GM18951 (cell line): ENCODE results near the gene BHMT.

Source experiments
- POLR2A ChIP-seq: IDR thresholded peaks from 4 replicates; pipeline ENCODE4 v1.6.1; 2011; ENCODE audit warnings: mild to moderate bottlenecking; ENCODE audit not compliant: insufficient read length, insufficient read depth; ENCODE audit errors: extremely low read depth
- in situ Hi-C: fragments of 300-500 bp; cut with MboI; formaldehyde crosslinking; loops from one replicate; pipeline ENCODE4 v1.12.0; 2022; ENCODE audit warnings: low sequenced_read_pairs, mixed read lengths, inconsistent platforms; ENCODE audit not compliant: unreplicated experiment

The BHMT gene

GRCh38 chr5:79093762-79094161 lies 17.8 kb upstream of the BHMT start:
- in situ Hi-C loops, result no loop called here
- no peak for TF ChIP-seq POLR2A

- in situ Hi-C loops, result no loop called here
Observed at GRCh38 chr5:79105868-79106267, 5.7 kb upstream of the BHMT start.

GRCh38 chr5:79107020-79107796 lies 4.4 kb upstream of the BHMT start:
- no peak for TF ChIP-seq POLR2A
- in situ Hi-C loops, result no loop called here

More at GRCh38 chr5:79105868-79106267, 5.7 kb upstream of the BHMT start:
- TF ChIP-seq POLR2A, result no peak

GRCh38 chr5:79108086-79108485 lies 3.5 kb upstream of the BHMT start:
- no peak for TF ChIP-seq POLR2A
- in situ Hi-C loops, result no loop called here

GRCh38 chr5:79108792-79109191 lies 2.8 kb upstream of the BHMT start:
- TF ChIP-seq POLR2A, result no peak
- in situ Hi-C loops, result no loop called here

GRCh38 chr5:79109527-79110492 lies 1.8 kb upstream of the BHMT start:
- in situ Hi-C loops, result no loop called here
- no peak for TF ChIP-seq POLR2A

- TF ChIP-seq POLR2A, result no peak
- in situ Hi-C loops, result no loop called here
Observed at GRCh38 chr5:79111960-79112702, 522 bp downstream of the BHMT start.

- in situ Hi-C loops, result no loop called here
- no peak for TF ChIP-seq POLR2A
Observed at GRCh38 chr5:79112703-79113058, 1.1 kb downstream of the BHMT start.

- in situ Hi-C loops, result no loop called here
Observed at GRCh38 chr5:79119486-79119885, 7.9 kb downstream of the BHMT start.

GRCh38 chr5:79120221-79120620 lies 8.6 kb downstream of the BHMT start:
- TF ChIP-seq POLR2A, result no peak
- in situ Hi-C loops, result no loop called here

More at GRCh38 chr5:79119486-79119885, 7.9 kb downstream of the BHMT start:
- no peak for TF ChIP-seq POLR2A

GRCh38 chr5:79122973-79123372 lies 11.4 kb downstream of the BHMT start:
- in situ Hi-C loops, result no loop called here
- TF ChIP-seq POLR2A, result no peak

GRCh38 chr5:79124607-79125006 lies 13.0 kb downstream of the BHMT start:
- in situ Hi-C loops, result loop anchor here (25.0 kb wide), 1 partner anchor 338 kb away; no protein-coding TSS in a partner anchor
- TF ChIP-seq POLR2A, result no peak

- TF ChIP-seq POLR2A, result no peak
- in situ Hi-C loops, result loop anchor here (25.0 kb wide), 1 partner anchor 332 kb away; no protein-coding TSS in a partner anchor
Observed at GRCh38 chr5:79130781-79131180, 19.2 kb downstream of the BHMT start.
